Uterus (tissue), 4 donors: ENCODE measurements around the gene SPINT1. TPM values are rescaled to one million over a fixed set of nuclear protein-coding genes. Genes with fewer than 3 reads are reported as not detected.

Experiments used
- DNase-seq, 2 donors: peaks; one replicate each; pipeline ENCODE4 v3.0.0-alpha.2; 2019 to 2020
- H3K27ac ChIP-seq, 2 donors: fragments of 200-600 bp; sonication (generic); 1 replicate in 1 of 2; 2 replicates in 1 of 2; pipeline ENCODE4 v1.5.1; 2016 to 2018
- H3K27me3 ChIP-seq, 2 donors: fragments of 200-600 bp; sonication (generic); one replicate each; pipeline ENCODE4 v1.5.1; 2018 to 2019; ENCODE audit warnings: control low read depth in 1 of 2
- H3K36me3 ChIP-seq, 2 donors: fragments of 200-600 bp; sonication (generic); one replicate each; pipeline ENCODE4 v1.5.1; 2019; ENCODE audit warnings: control low read depth in 1 of 2
- H3K4me1 ChIP-seq, 2 donors: fragments of 200-600 bp; sonication (generic); one replicate each; pipeline ENCODE4 v1.5.1; 2018 to 2019; ENCODE audit warnings: control low read depth in 1 of 2
- H3K4me3 ChIP-seq, 2 donors: fragments of 200-600 bp; sonication (generic); 1 replicate in 1 of 2; 2 replicates in 1 of 2; pipeline ENCODE4 v1.5.1; 2018 to 2019; ENCODE audit warnings: mild to moderate bottlenecking in 1 of 2
- H3K9me3 ChIP-seq, 2 donors: fragments of 200-600 bp; sonication (generic); one replicate each; pipeline ENCODE4 v1.5.1; 2019; ENCODE audit warnings: control low read depth in 1 of 2
- POLR2A ChIP-seq, 2 donors: fragments of 450-650 bp; IDR thresholded peaks; one replicate each; pipeline ENCODE4 v1.6.1; 2016; ENCODE audit warnings: antibody characterized with exemption in 2 of 2, mild to moderate bottlenecking in 1 of 2, moderate library complexity in 1 of 2
- intact Hi-C: fragments of 100-400 bp; cut with DNase I; formaldehyde crosslinking; loops from one replicate; pipeline ENCODE4 v1.15.1; 2023; ENCODE audit warnings: low total_unique reads
- total RNA-seq, 4 donors: library from RNA; depleted of rRNA in 3 of 4; stranded (reverse); fragments of >200 nt in 3 of 4; gene quantifications; one replicate each; pipeline versions ENCODE4 v1.1.0 to v1.2.4, GENCODE V29; 2014 to 2023
- TF ChIP-seq, protein P1 (sequence below), 4 experiments: fragments of 200-600 bp in 2 of 4; fragments of 450-650 bp in 2 of 4; sonication (generic) in 2 of 4; IDR thresholded peaks; one replicate each; pipeline ENCODE4 v1.5.1; 2016 to 2019; ENCODE audit warnings: antibody characterized with exemption in 4 of 4, mild to moderate bottlenecking in 2 of 4, moderate library complexity in 1 of 4
- donor health status: DM: yes; HTN: yes; CAD: no.

SPINT1 gene
- total RNA-seq, 4 donors from 2014 or later = 2.0 to 38.1 (median 2.3) TPM; not detected in 1

DNA sequence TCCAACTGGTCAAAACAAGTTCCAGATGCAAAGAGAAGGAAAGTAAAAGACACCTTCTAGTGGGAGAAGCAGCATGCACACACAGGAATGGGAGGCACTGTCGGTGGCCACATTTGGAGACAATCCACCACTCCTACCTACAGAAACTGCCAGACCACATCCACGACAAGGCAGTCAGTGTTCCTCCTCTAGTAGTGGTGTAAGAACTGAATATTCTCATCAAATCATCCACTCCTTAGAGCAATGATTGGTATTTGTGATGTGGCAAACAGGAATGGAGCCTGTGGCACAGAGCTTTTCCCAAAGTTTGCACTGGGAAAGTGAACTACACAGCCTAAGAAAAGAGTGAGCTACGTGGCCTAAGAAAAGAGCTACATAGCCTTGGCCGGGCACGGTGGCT is 5.1 kb upstream of the SPINT1 start:
- TF ChIP-seq POLR2A (IDR thresholded peaks at IDR 0.05) = no peak
- TF ChIP-seq, protein P1, sequence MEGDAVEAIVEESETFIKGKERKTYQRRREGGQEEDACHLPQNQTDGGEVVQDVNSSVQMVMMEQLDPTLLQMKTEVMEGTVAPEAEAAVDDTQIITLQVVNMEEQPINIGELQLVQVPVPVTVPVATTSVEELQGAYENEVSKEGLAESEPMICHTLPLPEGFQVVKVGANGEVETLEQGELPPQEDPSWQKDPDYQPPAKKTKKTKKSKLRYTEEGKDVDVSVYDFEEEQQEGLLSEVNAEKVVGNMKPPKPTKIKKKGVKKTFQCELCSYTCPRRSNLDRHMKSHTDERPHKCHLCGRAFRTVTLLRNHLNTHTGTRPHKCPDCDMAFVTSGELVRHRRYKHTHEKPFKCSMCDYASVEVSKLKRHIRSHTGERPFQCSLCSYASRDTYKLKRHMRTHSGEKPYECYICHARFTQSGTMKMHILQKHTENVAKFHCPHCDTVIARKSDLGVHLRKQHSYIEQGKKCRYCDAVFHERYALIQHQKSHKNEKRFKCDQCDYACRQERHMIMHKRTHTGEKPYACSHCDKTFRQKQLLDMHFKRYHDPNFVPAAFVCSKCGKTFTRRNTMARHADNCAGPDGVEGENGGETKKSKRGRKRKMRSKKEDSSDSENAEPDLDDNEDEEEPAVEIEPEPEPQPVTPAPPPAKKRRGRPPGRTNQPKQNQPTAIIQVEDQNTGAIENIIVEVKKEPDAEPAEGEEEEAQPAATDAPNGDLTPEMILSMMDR (IDR thresholded peaks at IDR 0.05) = no peak
- DNase-seq = no peak
- Histone ChIP-seq H3K36me3 (no peaks in the 10 kb centered on the region), H3K4me3 (no peak overlapping the region), H3K27ac (no peak overlapping the region), H3K4me1 (peaks cover 0 to 4% of the 10 kb centered on the region in 2 donors), H3K27me3 (no peaks in the 10 kb centered on the region), H3K9me3 (no peaks in the 10 kb centered on the region)
- intact Hi-C loops = no loop called here

DNA sequence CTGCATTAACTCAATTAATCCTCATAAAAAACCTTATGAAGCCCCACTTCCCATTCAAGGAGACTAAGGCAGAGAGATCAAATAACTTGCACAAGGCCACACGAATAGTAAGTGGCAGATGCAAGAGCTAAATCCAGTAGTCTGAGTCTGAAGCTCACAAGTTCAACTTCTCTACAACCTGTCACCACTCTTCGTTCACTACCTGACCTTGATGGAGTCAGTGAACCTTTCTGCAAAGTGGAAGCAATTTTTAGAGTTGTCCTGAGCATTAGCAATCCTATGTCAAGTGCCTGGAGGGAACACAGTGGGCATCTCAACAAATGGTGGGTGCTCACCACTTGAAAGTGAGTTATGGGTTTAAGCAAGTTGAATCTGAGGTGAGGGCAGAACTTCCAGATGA is 2.1 kb upstream of the SPINT1 start:
- TF ChIP-seq POLR2A (IDR thresholded peaks at IDR 0.05) = no peak
- TF ChIP-seq, protein P1 (IDR thresholded peaks at IDR 0.05) = no peak
- Histone ChIP-seq H3K4me3 (no peak overlapping the region), H3K9me3 (no peaks in the 10 kb centered on the region), H3K36me3 (no peaks in the 10 kb centered on the region), H3K4me1 (peaks cover 0 to 11% of the 10 kb centered on the region in 2 donors), H3K27ac (no peak overlapping the region), H3K27me3 (no peaks in the 10 kb centered on the region)
- DNase-seq = no peak
- intact Hi-C loops = no loop called here

GRCh38 chr15:40843261-40843884 is 475 bp upstream of the SPINT1 start:
- Histone ChIP-seq H3K4me3 (peak overlapping the region in 1 of 2 donors; percentile 31), H3K36me3 (no peaks in the 10 kb centered on the region), H3K27me3 (no peaks in the 10 kb centered on the region), H3K27ac (no peak overlapping the region), H3K4me1 (peaks cover 0 to 11% of the 10 kb centered on the region in 2 donors), H3K9me3 (no peaks in the 10 kb centered on the region)
- no peak for DNase-seq
- TF ChIP-seq, protein P1 (IDR thresholded peaks at IDR 0.05) = no peak
- no peak for TF ChIP-seq POLR2A (IDR thresholded peaks at IDR 0.05)
- intact Hi-C loops = no loop called here

DNA sequence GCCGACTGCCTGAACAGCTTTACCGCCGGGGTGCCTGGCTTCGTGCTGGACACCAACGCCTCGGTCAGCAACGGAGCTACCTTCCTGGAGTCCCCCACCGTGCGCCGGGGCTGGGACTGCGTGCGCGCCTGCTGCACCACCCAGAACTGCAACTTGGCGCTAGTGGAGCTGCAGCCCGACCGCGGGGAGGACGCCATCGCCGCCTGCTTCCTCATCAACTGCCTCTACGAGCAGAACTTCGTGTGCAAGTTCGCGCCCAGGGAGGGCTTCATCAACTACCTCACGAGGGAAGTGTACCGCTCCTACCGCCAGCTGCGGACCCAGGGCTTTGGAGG is 815 bp downstream of the SPINT1 start:
- intact Hi-C loops = no loop called here
- H3K27me3 ChIP-seq = no peaks in the 10 kb centered on the region
- H3K9me3 ChIP-seq = no peaks in the 10 kb centered on the region
- H3K36me3 ChIP-seq = no peaks in the 10 kb centered on the region
- no peak overlapping the region for H3K27ac ChIP-seq
- H3K4me1 ChIP-seq = peaks cover 0 to 11% of the 10 kb centered on the region in 2 donors
- DNase-seq = no peak
- H3K4me3 ChIP-seq = peak overlapping the region in 1 of 2 donors; percentile 31
- TF ChIP-seq, protein P1 (IDR thresholded peaks at IDR 0.05) = no peak
- TF ChIP-seq POLR2A (IDR thresholded peaks at IDR 0.05) = no peak

DNA sequence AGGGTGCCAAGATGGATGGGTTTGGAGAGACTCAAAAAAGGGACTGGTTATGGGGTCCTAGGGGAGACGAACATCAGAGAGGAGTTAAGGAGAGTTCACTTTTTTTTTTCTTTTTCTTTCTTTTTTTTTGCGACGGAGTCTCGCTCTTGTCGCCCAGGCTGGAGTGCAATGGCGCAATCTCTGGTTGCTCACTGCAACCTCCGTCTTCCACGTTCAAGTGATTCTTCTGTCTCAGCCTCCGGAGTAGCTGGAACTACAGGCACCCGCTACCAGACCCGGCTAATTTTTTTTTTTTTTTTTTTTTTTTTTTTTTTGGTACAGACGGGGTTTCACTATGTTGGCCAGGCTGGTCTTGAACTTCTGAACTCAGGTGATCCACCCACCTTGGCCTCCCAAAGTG is 1.2 kb downstream of the SPINT1 start:
- H3K27ac ChIP-seq = no peak overlapping the region
- H3K9me3 ChIP-seq = no peaks in the 10 kb centered on the region
- DNase-seq = no peak
- intact Hi-C loops = no loop called here
- TF ChIP-seq, protein P1 (IDR thresholded peaks at IDR 0.05) = no peak
- no peak for TF ChIP-seq POLR2A (IDR thresholded peaks at IDR 0.05)
- no peaks in the 10 kb centered on the region for H3K36me3 ChIP-seq
- peaks cover 0 to 11% of the 10 kb centered on the region in 2 donors for H3K4me1 ChIP-seq
- no peaks in the 10 kb centered on the region for H3K27me3 ChIP-seq
- peak overlapping the region in 1 of 2 donors; percentile 31 for H3K4me3 ChIP-seq
